ENCODE measurements around the gene GPR137. TPM values are rescaled to one million over a fixed set of nuclear protein-coding genes. Genes with fewer than 3 reads are reported as not detected.

Gene GPR137
- total and polyA plus RNA-seq, 10 of the 15 experiments (the other 5 are each of a cell fraction or from before 2014, with no cell fraction given): 0.37 to 29.2 (median 13.8) TPM

GRCh38 chr11:64331569-64332371 lies 46.1 kb downstream of the GPR137 start (continued):
- TF ChIP-seq SUPT20H (IDR thresholded peaks at IDR 0.05; ENCODE audit: borderline replicate concordance, control insufficient read depth, low read depth, low read length) (no peak), CHD4 (IDR thresholded peaks at IDR 0.05) (no peak), CHD2 (IDR thresholded peaks at IDR 0.05; ENCODE audit: borderline replicate concordance, low read depth, low read length) (peak; percentile 35; the same call in 1 of the 2 replicates), MYB (IDR thresholded peaks at IDR 0.05; ENCODE audit: borderline replicate concordance, low read depth, low read length) (no peak), ZZZ3 (IDR thresholded peaks at IDR 0.05; ENCODE audit: control insufficient read depth, insufficient read length, low read depth) (no peak), SUZ12 (IDR thresholded peaks at IDR 0.05; ENCODE audit: unreplicated experiment) (no peak), E4F1 (IDR thresholded peaks at IDR 0.05; ENCODE audit: borderline replicate concordance, partially characterized antibody) (no peak), MXI1 (IDR thresholded peaks at IDR 0.05; ENCODE audit: low read depth, low read length) (peak; percentile 72), EED (IDR thresholded peaks at IDR 0.05; ENCODE audit: low read depth) (peak; percentile 87), ZNF384 (IDR thresholded peaks at IDR 0.05; ENCODE audit: borderline replicate concordance, low read depth, low read length) (no peak), SKIL (IDR thresholded peaks at IDR 0.05; ENCODE audit: low read depth, poor library complexity, severe bottlenecking) (peak; percentile 50), EP300 (IDR thresholded peaks at IDR 0.05; ENCODE audit: borderline replicate concordance in 1 of 2, control insufficient read depth in 1 of 2, low read depth in 2 of 2, low read length in 2 of 2) (peak in 1 of 2 experiments; percentile 68; a peak in 1 of 4 replicates), ZNF24 (IDR thresholded peaks at IDR 0.05) (no peak), ZNF592 (IDR thresholded peaks at IDR 0.05) (0 out of 2 replicates have a peak, but pooled peaks have one; percentile 21), RELB (IDR thresholded peaks at IDR 0.05; ENCODE audit: low read depth) (peak; percentile 69), IRF4 (IDR thresholded peaks at IDR 0.05; ENCODE audit: low read depth, low read length) (peak; percentile 91), HDGF (IDR thresholded peaks at IDR 0.05) (peak; percentile 100)
